Panc1 (cell line): Measurements from ENCODE around the gene CDC123. TPM values are rescaled to one million over a fixed set of nuclear protein-coding genes. Genes with fewer than 3 reads are reported as not detected.
"Not testable (repeated sequence)": the region's sequence is repeated elsewhere in the genome, so short reads cannot be mapped to it uniquely, and the experiment has no call there.

Source experiments
- ATAC-seq: fragments of 200-7000 bp; cut with Tn5 transposase; 2 replicates; pipeline ENCODE4 v1.9.1; 2020; ENCODE audit warnings: mild to moderate bottlenecking, moderate library complexity
- BruUV-seq: library from RNA; stranded (reverse); fragments of 400-500 nt; replicated peaks from 2 replicates; lab custom pipeline; 2021; lab: Mats Ljungman, UMichigan
- CTCF ChIA-PET: fragments of 300-600 bp; sonication (Branson Sonifier 250); formaldehyde crosslinking; loops from one replicate; lab custom pipeline; 2022; ENCODE audit warnings: antibody characterized with exemption; lab: Charles Lee
- POLR2A ChIA-PET: fragments of 300-600 bp; sonication (Branson Sonifier 250); formaldehyde crosslinking; loops from one replicate; lab custom pipeline; 2022; ENCODE audit warnings: antibody characterized with exemption; lab: Charles Lee
- DNase-seq: peaks from one replicate; pipeline ENCODE4 v3.0.0-alpha.2; 2010; ENCODE audit warnings: low read depth, low spot score
- H3K27ac ChIP-seq: 2 replicates; pipeline ENCODE4 v1.5.1; 2011; ENCODE audit warnings: mild to moderate bottlenecking, low read length, inconsistent platforms
- H3K27me3 ChIP-seq: fragments of 200-500 bp; sonication (Bioruptor generic); 2 replicates; pipeline ENCODE4 v1.6.0; 2014; ENCODE audit warnings: low read length, inconsistent platforms; ENCODE audit not compliant: control insufficient read depth, insufficient read depth
- H3K36me3 ChIP-seq: fragments of 200-500 bp; sonication (Bioruptor generic); 2 replicates; pipeline ENCODE4 v1.5.1; 2014; ENCODE audit warnings: inconsistent platforms, mild to moderate bottlenecking, low read length, moderate library complexity; ENCODE audit not compliant: control insufficient read depth, insufficient read depth
- H3K4me1 ChIP-seq: 2 replicates; pipeline ENCODE4 v1.5.1; 2011; ENCODE audit warnings: inconsistent platforms, mild to moderate bottlenecking, low read length, moderate library complexity; ENCODE audit not compliant: control insufficient read depth, insufficient read depth
- H3K4me3 ChIP-seq, 2 experiments: 2 replicates each; pipeline ENCODE4 v1.5.1; 2011 to 2012; ENCODE audit warnings: low read depth in 2 of 2, low read length in 2 of 2, mild to moderate bottlenecking in 2 of 2, inconsistent platforms in 1 of 2, moderate library complexity in 1 of 2
- H3K9me3 ChIP-seq: fragments of 200-500 bp; sonication (Bioruptor generic); 2 replicates; pipeline ENCODE4 v1.5.1; 2014; ENCODE audit warnings: low read depth, mild to moderate bottlenecking, inconsistent platforms, low read length, moderate library complexity; ENCODE audit not compliant: control insufficient read depth, insufficient read depth
- CTCF ChIP-seq: fragments of 450-650 bp; IDR thresholded peaks from 2 replicates; pipeline ENCODE4 v1.5.1; 2017; ENCODE audit warnings: mild to moderate bottlenecking
- POLR2AphosphoS5 ChIP-seq: IDR thresholded peaks from 2 replicates; pipeline ENCODE4 v1.6.1; 2012; ENCODE audit warnings: mild to moderate bottlenecking, low read depth, low read length, moderate library complexity
- REST ChIP-seq, 2 experiments: IDR thresholded peaks; 2 replicates each; pipeline ENCODE4 v1.6.1; 2011 to 2012; ENCODE audit warnings: low read depth in 2 of 2, control low read depth in 1 of 2, low read length in 1 of 2, mild to moderate bottlenecking in 1 of 2, moderate library complexity in 1 of 2; ENCODE audit not compliant: insufficient read depth in 1 of 2
- SIN3A ChIP-seq: IDR thresholded peaks from 2 replicates; pipeline ENCODE4 v1.6.1; 2012; ENCODE audit warnings: low read depth, mild to moderate bottlenecking, low read length, moderate library complexity, borderline replicate concordance; ENCODE audit not compliant: insufficient read depth
- TCF7L2 ChIP-seq: IDR thresholded peaks from 2 replicates; pipeline ENCODE4 v1.6.1; 2011; ENCODE audit warnings: mild to moderate bottlenecking, low read depth, low read length, inconsistent platforms
- in situ Hi-C: cut with HindIII; loops from 2 replicates; pipeline ENCODE4 v1.10.0; 2016; ENCODE audit warnings: low sequenced_read_pairs, low pct_unique_long_range_greater_than_20kb
- intact Hi-C: fragments of 100-400 bp; cut with micrococcal nuclease; formaldehyde crosslinking; loops from one replicate; pipeline ENCODE4 v1.10.0; 2022; ENCODE audit not compliant: unreplicated experiment
- total RNA-seq: library from RNA; stranded (reverse); gene quantifications from one replicate; pipeline ENCODE4 v1.2.1, GENCODE V29; 2021; ENCODE audit not compliant: unreplicated experiment

Gene CDC123
- total RNA-seq, 1 experiment from 2014 or later: 66.3 TPM

GRCh38 chr10:12279281-12279680 lies 83.3 kb downstream of the CDC123 start:
- Histone ChIP-seq H3K4me1 (no peaks in the 10 kb centered on the region), H3K9me3 (no peaks in the 10 kb centered on the region), H3K36me3 (no peaks in the 10 kb centered on the region), H3K27me3 (no peaks in the 10 kb centered on the region), H3K4me3 (no peak overlapping the region), H3K27ac (no peak overlapping the region)
- no TSS peak for BruUV-seq
- in situ Hi-C loops (no loop called here), intact Hi-C loops (no loop called here)
- TF ChIP-seq SIN3A (no peak), TCF7L2 (no peak), POLR2AphosphoS5 (no peak), REST (IDR thresholded peaks at IDR 0.05; ENCODE audit: insufficient read depth in 1 of 2, low read depth in 2 of 2, low read length in 1 of 2) (no peak), CTCF (no peak)
- ChIA-PET CTCF (no interaction called here), POLR2A (interaction anchor here (0.6 to 0.7 kb wide), 2 partner anchors 23 to 200 kb away, joined by 3 to 5 read pairs; no protein-coding TSS in a partner anchor)
- ATAC-seq (no peak), DNase-seq (no peak)

DNA sequence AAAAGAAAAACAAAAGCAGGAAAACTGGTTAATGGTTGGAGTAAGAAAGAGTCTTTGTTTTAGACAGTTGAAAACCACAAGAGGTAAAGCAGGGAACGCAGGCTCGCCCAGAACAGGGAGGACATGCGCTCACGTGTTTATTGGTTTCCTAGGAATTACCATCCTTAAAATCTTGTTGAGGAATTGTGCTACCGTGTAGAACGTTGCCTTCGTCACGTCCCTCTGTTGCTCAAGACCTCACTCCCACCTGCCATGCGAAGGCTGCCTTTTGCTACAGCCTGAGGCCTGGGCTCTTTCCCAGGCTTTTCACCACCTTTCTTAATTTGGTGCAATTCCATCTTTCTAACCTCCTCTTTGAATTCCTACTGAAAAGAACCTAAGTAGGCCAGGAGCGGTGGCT lies 91.8 kb downstream of the CDC123 start:
- no peak overlapping the region for H3K4me3 ChIP-seq
- TF ChIP-seq CTCF (no peak), REST (IDR thresholded peaks at IDR 0.05; ENCODE audit: insufficient read depth in 1 of 2, low read depth in 2 of 2, low read length in 1 of 2) (no peak), SIN3A (no peak), TCF7L2 (no peak), POLR2AphosphoS5 (no peak)
- CTCF ChIA-PET: interaction anchor here (0.6 kb wide), 1 partner anchor 1515 kb away, joined by 3 read pairs; no protein-coding TSS in a partner anchor
- POLR2A ChIA-PET: no interaction called here
- no peaks in the 10 kb centered on the region for H3K9me3 ChIP-seq
- no TSS peak for BruUV-seq
- no peak overlapping the region for H3K27ac ChIP-seq
- no peaks in the 10 kb centered on the region for H3K27me3 ChIP-seq
- DNase-seq (no peak), ATAC-seq (no peak)
- H3K36me3 ChIP-seq: no peaks in the 10 kb centered on the region
- intact Hi-C loops: no loop called here
- H3K4me1 ChIP-seq: no peaks in the 10 kb centered on the region
- in situ Hi-C loops: no loop called here

DNA sequence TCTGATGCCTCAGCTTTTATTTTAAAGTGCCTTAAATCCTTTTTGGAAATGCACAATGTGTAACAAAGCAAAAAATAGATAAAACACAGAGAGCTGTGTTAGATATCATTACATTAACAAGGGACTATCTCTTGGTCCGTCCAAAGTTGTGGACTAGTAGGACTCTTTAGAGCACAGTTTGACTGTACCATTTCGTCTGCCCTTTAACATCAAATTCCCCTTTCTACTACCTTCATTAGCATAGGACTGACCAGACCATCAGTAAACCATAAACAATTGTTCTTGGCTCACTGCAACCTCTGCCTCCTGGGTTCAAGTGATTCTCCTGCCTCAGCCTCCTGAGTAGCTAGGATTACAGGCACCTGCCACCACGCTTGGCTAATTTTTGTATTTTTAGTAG lies 101.8 kb downstream of the CDC123 start:
- CTCF ChIA-PET, in situ Hi-C loops: not testable (repeated sequence)

More for the DNA sequence above, 101.8 kb downstream of the CDC123 start:
- H3K4me1 ChIP-seq, intact Hi-C loops, H3K4me3 ChIP-seq, DNase-seq, POLR2A ChIA-PET, BruUV-seq, H3K27me3 ChIP-seq, H3K27ac ChIP-seq, ATAC-seq, H3K36me3 ChIP-seq, H3K9me3 ChIP-seq: not testable (repeated sequence)
